Cerebellar cortex (tissue), 1 donor: Measurements from ENCODE around the gene SLC38A5.
A peak's percentile ranks its signal among the peaks of the same experiment; 100 is the strongest.

Source experiments
- DNase-seq: peaks from one replicate; pipeline ENCODE4 v3.0.0-alpha.2; 2015; ENCODE audit warnings: low spot score

The SLC38A5 gene

DNA sequence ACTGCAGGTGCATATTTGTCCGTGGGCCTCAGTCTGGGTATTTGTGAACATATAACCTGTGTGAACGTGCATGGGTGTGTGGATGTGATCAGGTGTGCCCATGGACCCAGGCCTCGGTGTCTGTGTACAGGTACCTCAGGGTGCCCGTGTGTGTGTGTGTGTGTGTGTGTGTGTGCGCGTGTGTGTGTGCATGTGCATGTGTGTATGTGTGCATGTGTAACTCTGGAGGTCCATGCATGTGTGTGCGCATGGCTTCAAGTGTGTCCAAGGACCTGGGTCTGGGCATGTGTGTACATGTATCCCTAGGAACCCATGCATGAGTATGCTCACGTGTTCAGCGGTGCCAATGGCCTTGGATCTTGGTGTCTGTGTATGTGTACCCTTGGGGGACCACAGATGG lies 21.7 kb upstream of the SLC38A5 start:
- DNase-seq, result no peak

DNA sequence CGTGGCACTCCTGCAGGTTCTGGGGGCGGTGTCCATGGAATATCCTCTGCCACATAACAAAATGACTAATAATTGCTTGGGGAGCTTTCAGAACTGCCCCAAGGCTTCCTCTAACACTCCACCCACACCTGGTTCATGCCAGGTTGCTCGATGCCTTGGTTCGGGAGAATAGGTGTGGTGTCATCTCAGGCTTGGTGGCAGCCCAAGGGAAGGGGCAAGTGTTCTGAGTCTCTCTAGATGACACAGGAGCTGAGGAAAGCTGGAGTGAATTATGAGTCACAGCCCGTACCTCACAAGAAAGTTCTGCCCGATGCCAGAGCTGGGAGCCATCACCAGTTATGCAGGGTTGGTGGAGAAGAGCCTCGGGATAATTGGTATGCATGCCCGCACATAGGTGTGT lies 20.6 kb upstream of the SLC38A5 start:
- no peak for DNase-seq

DNA sequence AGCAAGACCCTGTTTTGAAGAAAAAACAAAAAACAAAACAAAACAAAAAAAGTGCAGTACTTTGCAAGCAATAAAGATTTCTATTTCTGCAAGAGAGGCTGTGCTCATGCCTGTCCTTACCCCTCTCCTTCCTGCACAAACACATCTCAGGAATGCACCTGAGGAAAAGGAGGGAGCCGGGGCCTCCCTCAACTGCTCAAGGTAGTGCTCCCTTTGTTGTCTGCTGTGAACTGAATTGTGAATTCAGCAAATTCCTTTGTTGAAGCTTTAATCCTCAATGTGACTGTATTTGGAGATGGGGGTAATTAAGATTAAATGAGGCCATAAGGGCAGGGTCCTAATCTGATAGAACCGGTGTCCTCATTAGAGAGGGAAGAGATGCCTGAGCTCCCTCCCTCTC lies 19.8 kb upstream of the SLC38A5 start:
- DNase-seq, result no peak

DNA sequence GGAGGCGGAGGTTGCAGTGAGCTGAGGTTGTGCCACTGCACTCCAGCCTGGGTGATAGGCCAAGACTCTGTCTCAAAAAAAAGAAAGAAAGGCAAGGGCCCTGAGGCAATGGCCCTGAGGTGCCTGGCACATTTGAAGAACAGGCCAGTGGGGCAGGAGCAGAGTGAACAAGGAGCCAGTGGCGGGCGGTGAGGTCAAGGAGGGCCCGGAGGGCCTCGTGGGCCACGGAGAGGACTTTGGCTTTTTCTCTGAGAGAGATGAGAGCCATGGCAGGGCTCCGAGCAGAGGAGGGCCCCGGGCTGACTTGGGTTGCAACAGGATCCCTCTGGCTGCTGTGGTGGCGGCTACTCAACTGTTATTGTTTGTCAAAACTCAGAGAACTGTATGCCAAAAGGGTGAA lies 19.2 kb upstream of the SLC38A5 start:
- DNase-seq, result no peak

DNA sequence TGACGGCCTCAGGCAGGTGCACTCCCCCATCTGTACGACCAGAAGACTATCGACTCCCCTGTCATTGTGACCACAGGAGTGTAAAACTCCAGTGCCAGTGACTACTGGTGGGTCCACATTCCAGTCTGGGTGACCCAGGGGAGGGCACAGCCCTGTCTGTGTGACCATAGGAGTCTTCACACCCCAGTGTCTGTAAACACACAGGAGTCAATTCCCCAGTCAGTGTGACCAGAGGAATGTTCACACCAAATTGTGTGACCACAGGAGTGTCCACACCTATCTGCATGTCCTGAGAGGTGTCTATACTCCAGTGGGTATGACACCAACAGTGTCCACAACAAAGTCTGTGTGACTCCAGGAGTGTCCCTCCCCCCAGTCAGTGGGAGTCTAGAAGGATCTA lies 18.0 kb upstream of the SLC38A5 start:
- no peak for DNase-seq

DNA sequence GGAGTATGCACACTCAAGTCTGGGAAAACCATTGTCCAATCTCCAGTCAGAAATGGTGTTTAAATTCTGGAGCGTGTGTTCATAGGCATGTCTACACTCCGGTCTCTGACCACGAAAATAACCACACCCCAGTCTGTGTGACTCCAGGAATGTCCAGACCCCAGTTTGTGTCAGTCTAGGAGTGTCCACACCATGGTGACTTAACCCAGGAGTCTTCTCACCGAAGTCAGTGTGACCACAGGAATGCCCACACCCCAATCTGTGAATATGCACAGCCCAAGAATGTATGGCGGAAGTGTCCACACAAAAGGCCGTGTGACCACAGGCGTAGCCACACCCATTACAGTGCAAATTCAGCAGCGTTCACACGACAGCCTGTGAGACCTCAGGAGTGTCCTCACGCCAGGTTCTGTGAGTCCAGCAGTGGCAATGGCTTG lies 17.3 kb upstream of the SLC38A5 start:
- no peak for DNase-seq

DNA sequence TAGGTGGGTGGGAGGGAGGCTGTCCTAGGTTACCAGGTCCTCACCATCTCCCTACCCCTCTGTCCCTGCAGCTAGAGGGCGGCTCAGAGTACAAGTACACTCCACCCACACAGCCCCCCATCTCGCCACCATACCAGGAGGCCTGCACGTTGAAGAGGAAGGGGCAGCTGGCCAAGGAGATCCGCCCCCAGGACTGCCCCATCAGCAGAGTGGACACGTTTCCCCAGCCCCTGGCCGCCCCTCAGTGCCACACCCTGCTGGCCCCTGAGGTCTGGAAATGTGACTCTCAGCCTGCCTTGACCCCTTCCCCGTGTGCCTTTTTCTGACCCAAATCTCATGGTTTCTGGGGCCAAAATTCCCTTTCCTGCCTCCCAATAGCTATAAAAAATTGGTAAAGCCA lies 12.5 kb upstream of the SLC38A5 start:
- no peak for DNase-seq

DNA sequence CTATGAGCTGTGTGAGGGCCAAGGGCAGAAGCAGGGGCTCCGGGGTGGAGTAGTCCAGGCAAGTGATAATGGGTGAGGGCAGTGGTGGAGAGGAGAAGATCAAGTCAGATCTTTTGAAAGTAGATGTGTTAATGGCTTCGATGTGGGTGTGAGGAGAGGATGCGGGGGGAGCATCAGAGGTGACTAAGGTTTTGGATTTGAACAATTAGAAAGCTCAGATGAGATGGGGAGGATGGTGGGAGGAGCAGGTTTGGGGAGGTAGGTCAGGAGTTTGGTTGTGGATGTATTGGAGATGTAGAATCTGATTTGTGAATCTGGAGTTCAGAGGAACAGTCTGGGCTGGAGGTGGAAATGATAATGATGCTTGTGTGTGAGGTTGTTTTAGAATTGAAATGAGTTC lies 10.5 kb upstream of the SLC38A5 start:
- DNase-seq, result no peak

DNA sequence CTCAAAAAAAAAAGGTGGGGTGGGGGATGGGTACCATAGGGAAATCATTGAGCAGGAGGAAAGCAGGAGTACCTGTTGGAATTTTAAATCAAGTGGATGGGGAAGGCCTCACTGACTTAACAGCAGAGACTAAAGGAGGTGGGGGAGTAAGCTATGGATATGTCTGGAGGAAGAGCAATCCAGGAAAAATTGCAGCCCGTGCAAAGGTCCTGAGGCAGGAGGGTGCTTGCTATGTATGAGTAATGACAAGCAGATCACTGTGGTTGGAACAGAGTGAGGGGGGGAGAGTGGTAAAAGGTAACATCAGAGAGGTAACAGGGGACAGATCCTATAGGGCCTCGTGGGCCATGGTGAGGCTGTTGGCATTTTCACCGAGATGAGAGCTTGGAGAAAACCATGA lies 10.1 kb upstream of the SLC38A5 start:
- no peak for DNase-seq

DNA sequence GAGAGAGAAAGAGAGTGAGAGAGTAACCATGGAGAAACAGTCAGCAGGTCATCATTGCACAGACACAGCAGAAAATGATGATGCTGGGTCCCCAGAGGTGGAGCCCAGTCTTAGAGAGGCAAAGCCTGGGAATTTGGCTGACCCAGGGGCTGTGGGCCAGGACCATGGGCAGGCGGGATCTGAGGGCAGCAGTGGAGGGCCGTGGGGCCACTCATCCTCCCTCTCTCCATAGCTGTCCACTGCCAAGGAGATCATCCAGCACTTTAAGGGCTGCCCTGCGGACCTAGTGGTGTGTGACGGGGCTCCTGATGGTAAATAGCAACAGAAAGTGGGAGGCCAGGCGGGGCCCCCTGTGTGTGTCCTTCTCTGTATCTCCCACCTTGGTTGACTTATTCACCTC lies 8.7 kb upstream of the SLC38A5 start:
- no peak for DNase-seq

DNA sequence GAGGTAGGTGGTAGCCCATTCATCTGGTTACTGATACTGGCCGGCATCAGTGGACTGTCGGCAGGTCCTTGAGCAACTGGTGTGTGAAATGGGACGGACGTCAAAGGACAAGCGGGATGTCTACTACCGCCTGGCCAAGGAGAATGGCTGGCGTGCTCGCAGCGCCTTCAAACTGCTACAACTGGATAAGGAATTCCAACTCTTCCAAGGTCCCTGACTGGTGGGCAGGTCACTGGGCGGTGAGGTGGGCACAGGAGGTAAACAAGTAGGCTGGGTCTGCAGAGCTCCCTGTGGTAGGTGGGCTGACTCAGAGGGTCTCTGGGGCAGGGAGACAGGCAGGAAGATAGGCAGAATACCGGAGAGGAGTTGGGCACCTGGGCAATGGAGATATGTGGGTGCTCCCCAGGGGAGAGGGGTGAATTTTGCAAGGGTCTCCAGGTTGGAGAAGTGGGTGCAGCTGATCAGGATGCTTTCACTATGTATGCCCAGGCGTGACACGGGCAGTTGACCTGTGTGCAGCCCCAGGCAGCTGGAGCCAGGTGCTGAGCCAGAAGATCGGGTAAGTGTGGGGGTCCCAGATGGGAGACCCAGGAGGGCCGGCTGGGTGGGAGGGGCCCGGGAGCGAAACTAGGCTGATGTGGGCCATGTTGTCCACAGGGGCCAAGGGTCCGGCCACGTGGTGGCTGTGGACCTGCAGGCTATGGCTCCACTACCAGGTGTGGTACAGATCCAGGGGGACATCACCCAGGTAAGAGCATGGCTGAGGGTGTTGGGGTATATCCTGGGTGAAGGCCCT lies 8.1 kb upstream of the SLC38A5 start:
- DNase-seq, result no peak

DNA sequence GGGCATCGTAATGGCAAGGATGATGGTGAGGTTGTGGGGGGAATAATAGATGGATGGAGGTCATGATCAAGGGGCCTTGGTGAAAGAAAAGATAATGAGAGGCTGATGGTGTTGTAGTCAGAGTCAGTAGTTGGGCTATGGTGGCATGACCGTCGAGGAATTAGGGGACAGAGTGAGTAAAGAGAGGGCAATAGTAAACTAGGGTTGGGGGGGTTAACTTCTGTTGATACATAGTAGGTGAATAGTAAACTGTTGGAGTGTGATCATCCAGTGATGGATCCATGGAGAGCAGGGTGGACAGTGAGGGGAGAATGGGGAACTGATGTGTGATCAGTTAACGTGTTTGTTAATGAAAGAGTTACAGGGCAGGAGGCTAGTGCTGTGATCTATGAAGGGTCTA lies 6.9 kb upstream of the SLC38A5 start:
- DNase-seq, result no peak

DNA sequence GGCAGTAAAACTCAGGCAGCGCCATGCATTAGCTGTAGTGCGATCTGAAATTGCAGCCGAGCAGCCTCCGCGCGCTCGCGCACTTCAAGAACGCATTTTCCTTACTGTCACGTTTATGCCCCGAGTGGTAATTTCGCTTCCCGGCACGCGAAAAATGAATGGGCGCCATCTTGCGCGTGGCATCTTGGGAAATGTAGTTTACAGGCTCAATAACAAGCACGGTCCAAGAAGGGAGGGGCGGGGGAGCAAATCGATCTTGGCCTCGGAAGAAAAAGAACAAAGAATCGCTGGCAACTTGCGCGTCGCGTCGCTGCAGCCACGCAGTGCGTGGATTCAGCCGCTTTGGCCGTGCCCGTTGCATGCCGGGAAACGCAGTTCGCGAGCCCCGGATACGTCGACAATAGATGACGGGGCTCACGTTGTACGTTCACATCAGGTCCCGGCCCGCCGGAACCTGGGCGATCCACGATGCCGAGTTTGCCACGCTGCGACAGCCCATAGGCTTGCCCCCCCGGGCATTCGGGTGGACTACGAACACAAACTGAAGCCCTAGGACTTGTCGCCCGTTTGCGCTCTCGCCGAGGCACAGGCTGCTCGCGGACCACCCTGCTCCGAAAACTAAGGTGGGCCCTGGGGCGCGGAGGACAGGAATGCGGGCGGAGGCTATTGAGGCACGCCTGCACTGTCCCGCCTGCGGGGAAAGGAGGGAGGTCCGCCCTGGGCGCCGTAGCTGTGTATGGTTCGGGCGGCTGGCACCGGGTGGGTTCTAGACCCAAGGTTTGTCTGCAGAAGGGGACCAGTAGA lies 5.9 kb upstream of the SLC38A5 start, which contains the start of gene FTSJ1:
TSS of gene FTSJ1 (plus strand) at position 426 of the 804 bp plus-strand sequence. CDS start 1,849 bp downstream, outside the sequence.
- DNase-seq, result peak; percentile 94

DNA sequence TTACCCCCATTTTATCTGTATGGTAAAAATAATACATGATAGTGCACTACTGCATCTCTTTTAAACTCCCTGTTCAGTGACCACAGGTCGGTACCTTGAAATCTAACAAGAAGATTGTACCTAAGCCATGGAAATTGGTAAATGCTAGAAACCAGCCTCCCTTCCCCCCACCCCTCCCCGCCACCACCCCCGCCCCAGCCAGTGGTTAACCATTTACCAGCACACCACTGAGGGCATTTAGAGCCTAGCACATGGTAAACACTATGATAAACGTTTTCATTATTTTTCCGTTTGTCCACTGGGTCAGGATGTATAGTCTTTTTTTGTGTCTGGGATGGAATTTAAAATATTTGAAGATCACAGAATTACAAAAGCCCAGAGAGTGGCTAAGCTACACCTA lies 5.2 kb upstream of the SLC38A5 start:
- DNase-seq, result no peak

DNA sequence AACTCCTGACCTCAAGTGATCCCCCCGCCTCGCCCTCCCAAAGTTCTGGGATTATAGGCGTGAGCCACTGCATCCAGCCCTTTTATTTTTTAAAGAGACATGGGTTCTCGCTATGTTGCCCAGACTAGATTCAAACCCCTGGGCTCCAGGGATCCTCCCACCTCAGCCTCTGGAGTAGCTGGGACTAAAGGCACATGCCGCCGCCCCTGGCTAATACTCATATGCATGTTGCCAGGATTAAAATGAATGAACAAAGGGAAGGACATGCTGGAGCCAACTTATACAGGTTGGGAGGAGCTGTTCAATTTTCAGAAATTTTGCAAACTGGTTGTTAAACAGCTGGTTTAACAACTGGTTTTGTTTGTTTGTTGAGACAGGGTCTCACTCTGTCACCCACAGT lies 4.5 kb upstream of the SLC38A5 start:
- no peak for DNase-seq

DNA sequence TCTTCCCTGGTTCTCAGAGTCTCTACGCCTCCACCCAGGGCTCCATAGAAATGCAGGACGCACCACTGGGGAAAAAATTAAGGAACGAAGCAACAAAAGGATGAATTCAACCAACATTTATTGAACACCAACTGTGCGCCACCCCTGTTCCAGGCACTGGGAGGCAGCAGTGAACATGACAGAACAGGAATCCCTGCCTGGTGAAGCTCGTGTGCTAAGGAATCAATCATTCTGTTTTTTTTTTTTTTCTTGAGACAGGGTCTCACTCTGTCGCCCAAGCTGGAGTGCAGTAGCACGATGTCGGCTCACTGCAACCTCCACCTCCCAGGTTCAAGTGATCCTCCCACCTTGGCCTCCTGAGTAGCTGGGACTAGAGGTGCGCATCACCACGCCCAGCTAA lies 4.1 kb upstream of the SLC38A5 start:
- DNase-seq, result no peak

DNA sequence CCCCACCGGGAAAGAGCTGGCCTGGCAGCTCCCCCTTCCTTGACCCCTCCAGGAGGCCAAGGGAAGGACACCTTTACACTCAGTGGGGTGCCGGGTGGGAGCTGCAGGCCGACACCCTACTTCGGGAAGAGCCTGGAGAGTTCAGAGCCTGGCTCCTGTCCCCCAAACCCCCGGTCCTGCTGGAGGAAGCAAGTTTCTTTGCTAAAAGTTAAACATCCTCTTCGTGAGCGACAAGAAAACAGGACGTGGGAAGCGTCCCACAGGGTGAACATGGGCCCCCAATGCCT lies 3.6 kb upstream of the SLC38A5 start:
- no peak for DNase-seq

DNA sequence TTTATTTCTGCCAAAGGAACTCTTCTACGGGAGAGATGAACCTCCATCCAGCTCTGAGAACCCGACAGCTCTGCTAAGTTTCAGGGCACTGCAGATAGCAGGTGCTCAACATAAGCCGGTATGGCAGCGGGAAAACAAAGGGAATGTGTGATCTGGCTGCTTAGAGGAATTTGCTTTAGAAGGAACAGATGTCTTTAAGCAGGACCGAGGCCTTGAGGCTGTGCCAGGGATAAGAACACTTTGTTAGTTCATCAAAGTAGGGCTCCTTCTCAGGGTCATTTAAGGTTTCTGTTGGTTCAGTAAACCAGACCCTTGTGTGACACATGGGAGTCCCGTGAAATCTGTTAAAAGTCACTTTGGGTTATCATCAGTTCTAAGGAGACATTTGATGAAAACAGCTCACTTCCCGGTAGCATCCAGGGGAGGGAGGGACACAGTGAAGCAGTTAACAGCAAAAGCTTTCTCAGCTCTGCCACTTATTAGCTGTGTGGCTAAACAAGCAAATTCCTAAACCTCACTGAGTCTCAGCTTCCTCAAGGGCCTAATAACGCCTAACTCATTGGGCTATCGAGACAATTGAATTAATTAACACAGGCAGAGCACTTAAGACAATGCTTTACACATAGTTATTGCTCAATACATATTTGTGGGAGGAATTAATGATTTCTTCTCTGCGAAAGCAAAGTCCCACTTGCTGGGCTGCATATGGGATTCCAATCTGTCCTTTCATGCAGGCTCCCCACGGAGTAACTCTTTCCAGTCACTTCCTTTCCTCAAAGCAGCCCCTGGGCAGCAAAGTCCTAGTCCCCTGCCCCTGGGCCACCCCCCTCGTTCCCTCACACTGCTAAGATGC lies 3.0 kb upstream of the SLC38A5 start:
- DNase-seq, result no peak

DNA sequence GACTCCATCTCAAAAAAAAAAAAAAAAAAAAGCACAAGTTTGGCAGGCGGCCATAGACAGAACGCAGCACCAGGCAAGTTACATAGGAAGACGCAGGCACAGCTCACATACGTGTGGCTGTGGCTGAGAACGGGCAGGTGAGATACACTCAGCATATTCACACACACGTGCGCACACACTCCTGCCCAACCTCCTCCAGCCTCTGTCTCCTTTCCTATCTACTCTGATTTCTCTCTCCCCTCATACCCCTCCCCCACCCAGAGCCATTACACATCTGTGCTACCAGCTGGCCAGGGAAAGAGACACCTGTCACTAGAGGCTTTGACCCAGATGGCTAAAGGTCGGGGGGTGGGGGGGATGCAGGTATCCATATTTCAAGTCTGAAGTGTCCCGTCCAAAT lies 2.2 kb upstream of the SLC38A5 start:
- DNase-seq, result no peak

DNA sequence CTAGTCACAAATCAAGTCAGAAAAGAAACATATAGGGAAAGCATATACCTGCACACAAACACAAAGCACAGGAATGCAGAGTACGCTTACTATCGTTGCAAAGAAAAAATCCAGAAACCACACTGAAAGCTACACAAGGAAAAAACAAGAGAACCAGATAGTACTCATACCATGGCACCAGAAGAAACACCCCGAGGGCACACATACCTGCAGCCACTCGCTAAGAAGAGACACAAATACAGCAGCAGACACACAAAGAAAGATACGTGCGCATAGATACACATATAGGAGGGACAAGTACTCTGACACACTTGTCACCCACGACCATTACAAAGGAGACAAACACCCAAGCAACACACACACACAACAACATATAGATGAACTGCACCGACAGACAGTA lies 1.4 kb upstream of the SLC38A5 start:
- DNase-seq, result no peak

DNA sequence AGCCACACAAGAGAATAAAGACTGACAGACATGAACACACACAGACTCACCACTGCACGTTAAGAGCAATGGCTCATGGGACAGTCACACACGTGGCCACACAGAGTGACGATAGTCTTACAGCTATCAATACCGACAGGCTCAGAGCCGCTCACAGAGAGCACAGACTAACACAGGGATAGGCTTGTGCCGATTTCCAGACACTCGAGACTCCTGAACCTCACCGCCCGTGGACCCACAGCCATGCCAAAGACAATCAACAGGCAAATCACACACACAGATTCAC lies 716 bp upstream of the SLC38A5 start:
- DNase-seq, result no peak

DNA sequence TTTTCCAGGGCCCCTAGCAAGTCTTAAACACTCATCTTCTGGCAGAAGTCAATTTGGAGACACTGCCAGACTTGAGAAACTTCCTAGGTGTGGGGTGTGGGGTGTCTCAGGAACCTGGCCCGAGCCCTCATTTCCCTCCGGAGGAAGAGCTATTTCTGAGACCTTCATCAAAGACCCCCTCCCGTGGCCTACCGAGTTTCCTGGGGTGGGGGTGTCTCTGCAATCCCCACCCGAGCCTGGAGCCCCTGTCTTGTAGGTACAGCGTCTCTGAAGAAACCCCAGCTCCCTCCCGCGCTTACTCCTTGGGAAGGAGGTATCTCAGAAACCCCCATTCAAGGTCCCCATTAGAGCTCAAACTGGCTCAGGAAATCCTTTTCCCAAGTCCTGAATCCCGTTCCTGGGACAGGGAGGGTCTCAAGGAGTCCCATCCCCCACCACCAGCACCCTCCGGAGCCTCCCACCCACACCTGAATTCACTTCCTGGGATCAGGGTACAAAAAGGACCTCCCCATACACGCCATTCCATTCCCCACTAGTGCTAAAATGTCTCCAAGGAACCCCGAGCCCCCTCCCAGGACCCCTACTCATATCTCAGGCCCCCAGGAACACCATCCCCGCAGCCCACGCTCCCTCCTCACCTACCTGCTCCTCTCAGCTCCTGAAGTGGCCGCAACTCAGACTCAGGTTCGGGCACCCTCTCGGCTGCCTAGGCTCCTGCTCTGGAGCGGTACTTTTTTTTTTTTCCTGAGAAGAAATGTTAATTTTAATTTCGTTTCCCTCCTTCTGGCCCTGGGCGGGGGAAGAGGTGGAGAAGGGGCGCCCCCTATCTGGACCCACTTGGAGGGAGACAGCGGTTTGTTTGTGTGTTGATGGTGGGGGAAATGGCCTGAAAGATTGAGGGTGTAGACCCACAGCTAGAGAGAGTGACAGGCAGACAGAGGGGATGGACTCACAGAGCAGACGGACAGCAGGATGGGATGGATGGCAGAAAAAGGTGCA lies 1.1 kb downstream of the SLC38A5 start:
- no peak for DNase-seq
